Activated CD4-positive, alpha-beta T cell treated with anti-CD3 and anti-CD28 coated beads for 4 hours (primary cell): ENCODE results near the gene INPP5D.

Experiments
- DNase-seq, 2 donors: peaks; one replicate each; pipeline ENCODE4 v3.0.0-alpha.2; 2020

INPP5D gene

DNA sequence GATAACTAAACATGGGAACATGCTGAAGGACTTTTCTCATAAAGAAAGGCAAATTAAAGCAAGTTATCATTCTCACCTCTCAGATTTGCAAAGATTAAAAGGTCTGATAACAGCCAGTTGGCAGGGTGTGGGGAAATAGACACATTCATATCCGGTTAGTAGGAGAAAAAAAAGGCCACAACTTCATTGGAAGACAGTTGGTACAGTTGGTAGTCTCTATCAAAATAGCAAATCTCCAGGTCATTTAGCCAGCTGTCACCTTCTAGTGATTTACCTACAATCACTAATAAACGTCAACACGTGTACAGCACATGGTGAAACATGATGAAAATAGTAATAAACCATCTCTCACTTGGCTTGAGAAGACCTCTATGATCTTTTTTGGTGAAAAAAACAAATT lies 16.6 kb downstream of the INPP5D start:
- DNase-seq: no peak

GRCh38 chr2:233079473-233079877 lies 19.3 kb downstream of the INPP5D start:
- no peak for DNase-seq

GRCh38 chr2:233079953-233080835 lies 20.1 kb downstream of the INPP5D start:
- no peak for DNase-seq

DNA sequence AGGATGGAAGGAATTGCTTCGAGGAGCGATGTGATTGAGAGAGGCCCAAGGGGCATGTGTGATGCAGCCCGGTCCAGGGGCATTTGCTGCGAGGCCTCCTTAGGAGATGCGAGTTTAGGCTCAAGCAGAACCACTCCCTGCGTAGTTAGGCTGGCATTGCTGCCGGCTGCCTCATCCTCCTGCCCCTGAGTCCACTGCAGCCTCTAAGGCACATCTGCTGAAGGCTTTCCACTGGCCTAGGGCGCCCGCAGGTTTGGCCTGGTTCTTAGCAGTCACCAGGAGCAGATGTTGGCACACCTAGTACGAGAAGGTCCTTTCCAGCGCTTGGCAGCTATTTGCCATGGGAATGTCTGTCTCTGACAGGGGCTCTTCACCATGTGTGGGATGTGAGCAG lies 20.7 kb downstream of the INPP5D start:
- no peak for DNase-seq

- peak; percentile 63 to 64 for DNase-seq
Observed at GRCh38 chr2:233081232-233081730, 21.1 kb downstream of the INPP5D start.

DNA sequence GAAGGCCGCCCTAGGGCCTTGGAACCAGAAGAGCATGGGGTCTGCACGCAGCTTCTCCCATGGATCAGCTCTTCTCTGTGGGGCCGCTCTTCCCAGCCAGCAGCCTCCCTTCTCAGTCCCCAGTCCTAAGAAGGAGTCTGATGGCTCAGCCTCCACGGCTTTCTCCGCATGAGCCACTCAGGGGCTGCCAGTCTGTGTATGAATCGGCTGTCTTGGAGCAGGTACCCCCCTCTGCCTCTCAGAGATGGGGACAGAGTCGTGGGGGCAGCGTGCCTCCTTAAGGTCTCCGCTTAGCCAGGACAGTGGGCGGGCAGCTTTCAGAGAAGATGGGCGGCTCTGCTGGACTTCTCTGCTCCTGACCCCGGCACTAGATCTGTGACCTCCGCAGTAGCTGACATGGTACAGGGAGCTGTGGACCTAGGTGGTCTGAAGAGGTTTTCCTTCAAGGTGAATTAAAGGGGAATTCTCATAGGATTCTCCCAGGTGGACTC lies 21.6 kb downstream of the INPP5D start:
- DNase-seq: no peak

DNA sequence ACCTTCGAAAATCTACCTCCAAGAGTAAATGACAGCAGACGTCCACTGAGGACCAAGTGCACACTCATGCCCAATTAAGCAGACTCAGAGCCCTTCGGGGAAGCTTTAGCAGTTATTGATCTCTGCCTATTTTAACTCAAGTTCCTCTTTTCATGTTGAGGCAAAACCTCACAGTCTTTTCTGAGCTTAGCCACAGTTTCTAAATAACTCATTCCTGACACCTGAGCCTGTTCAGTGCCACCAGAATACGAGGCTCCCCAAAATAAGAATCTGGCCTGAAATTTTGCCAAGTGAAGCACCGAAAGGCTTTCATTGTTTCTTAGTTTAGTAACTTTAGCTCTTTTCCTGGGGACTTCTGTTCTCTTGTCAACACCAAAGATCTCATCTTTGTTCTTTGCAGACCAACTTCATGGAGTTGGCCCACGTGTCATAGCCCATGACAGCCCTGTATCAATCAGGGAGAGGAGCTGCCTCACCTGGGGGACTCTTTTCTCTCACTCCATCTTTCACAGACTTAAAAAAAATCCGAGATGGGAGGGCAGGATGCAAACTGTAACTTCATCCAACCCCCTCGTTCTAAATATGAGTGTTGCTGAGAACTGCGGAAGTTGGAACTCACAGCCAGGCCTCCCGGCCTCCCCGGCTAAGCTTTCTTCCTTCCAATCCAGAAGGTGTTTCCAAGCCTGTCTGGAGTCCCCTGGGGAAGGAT lies 22.2 kb downstream of the INPP5D start:
- DNase-seq: no peak

- DNase-seq: no peak
Observed at GRCh38 chr2:233082931-233083755, 23.0 kb downstream of the INPP5D start.

- no peak for DNase-seq
Observed at GRCh38 chr2:233083782-233084181, 23.6 kb downstream of the INPP5D start.

DNA sequence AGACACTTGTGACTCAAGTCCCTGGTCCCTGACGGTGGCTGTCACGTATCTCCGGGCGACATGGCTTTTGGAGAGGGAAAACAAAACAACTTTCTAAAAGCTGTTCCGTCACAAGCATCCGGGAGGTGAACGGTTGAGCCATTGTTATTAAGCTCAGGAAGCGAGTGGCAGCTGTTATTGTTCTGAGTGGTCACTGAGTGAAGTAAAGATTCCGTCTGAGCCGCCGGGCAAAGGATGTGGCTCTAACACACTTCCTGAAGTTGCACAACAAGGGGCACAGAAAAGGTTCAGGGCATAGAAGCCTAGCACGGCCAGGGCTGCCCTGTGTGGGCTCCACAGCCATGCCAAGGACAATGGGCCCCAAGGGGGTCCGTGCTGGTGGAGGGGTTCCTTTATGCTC lies 24.3 kb downstream of the INPP5D start:
- DNase-seq: no peak

DNA sequence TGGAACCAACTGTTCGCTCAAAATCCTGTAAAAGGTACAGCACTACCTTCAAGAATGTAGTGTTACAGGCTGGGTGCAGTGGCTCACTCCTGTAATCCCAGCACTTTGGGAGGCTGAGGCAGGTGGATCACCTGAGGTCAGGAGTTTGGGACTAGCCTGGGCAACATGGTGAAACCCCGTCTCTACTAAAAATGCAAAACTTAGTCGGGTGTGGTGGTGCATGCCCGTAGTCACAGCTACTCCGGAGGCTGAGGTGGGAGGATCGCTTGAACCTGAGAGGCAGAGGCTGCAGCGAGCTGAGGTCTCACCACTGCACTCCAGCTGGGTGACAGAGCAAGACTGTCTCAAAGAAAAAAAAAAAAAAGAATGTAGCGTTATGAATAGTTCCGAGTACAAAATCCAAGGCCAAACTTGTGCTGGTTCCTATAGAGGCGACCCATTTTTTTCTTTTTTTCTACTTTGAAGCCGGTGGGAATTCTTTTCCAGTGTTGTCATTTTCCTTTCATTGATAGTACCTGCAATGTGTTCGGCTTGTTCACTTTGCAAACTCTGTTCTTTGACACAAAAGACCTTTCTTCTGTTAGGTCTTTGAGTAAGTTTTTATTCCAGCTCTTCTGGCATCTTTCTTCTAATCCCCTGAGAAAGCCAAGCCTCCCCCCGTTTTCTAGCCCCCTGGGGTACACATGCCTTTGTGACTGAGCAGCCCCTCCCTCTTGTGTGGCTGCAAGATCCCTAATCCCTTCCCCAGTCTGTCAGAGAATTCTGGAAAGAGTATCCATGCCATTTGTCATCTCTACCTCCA lies 25.1 kb downstream of the INPP5D start:
- no peak for DNase-seq

GRCh38 chr2:233085839-233086150 lies 25.7 kb downstream of the INPP5D start:
- DNase-seq: no peak

- DNase-seq: no peak
Observed at GRCh38 chr2:233087713-233088112, 27.6 kb downstream of the INPP5D start.

GRCh38 chr2:233088972-233089345 lies 28.8 kb downstream of the INPP5D start:
- DNase-seq: no peak

DNA sequence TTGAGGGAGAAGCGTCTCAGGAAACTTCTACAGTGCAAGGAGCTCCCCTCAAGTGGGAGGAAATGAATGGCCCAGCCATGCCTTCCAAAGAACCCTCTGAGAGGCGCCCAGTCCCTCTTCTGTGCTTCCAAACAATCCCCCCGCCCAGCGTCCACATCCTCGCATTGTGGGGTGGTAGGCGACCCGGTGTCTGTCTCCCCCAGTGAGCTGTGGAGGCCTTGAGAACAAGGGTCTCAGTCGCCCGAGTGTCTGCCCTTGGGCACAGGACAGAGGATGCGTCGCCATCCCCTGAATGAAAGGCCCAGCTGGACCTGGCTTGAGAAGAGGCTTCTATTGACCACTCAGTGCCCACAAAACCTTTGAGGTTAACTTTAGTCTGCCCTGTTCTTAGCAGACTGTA lies 29.7 kb downstream of the INPP5D start:
- DNase-seq: no peak

GRCh38 chr2:233090879-233091278 lies 30.7 kb downstream of the INPP5D start:
- DNase-seq: no peak

GRCh38 chr2:233091595-233092375 lies 31.6 kb downstream of the INPP5D start:
- DNase-seq: no peak

DNA sequence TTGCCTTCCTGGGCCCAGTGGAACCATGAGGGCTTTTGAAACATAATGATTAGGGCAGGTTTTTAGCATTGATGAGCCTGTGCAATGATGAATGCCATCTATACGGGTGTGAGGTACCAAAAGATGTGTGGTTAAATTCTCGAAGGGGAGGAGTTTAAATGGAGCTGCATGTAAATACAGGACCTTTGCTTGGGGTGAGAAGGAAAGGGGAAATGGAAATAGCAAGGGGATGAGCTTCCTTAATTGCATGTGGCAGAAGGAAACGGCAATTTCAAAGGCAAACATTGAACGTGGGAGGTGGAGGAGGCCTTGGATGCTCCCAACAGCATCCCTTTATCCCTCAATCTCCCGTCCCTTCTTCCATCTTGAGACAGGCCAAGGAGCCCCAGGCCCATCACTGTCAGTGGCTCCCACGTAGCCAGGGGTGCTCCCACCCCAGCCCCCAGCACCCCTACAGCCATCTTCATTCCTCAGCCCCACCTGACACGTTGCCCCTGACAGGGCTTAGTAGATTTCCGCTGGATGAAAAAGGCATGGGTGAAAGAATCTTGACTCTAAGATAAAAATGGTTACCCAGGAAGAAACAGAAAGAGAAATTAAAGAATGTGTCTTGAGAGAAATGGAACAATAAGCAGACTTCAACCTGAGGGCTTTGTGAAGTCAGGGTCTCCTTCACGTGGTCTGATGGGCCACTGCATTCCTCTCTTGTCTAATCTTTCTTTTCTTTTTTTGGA lies 32.5 kb downstream of the INPP5D start:
- no peak for DNase-seq

- no peak for DNase-seq
Observed at GRCh38 chr2:233093166-233093448, 33.0 kb downstream of the INPP5D start.

GRCh38 chr2:233093721-233094120 lies 33.6 kb downstream of the INPP5D start:
- no peak for DNase-seq

- no peak for DNase-seq
Observed at GRCh38 chr2:233094614-233095013, 34.5 kb downstream of the INPP5D start.
